ENCODE data around the gene NEXN.

DNA sequence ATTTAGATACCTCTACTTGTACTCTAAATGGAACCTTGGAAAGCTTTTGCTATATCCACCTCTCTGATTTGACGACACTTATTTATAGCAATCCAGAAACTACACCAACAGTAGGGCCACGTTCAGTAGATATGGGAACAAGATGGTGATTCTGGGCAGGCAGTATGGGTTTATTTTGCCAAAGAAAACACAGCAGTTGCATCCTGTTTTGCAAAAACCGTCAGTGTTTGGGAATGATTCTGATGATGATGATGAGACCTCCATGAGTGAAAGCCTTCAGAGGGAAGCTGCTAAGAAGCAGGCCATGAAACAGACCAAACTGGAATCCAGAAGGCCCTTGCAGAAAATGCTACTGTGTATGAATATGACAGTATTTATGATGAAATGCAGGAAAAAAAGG, 41.5 kb upstream of the NEXN start:
- TF ChIP-seq, protein P1, sequence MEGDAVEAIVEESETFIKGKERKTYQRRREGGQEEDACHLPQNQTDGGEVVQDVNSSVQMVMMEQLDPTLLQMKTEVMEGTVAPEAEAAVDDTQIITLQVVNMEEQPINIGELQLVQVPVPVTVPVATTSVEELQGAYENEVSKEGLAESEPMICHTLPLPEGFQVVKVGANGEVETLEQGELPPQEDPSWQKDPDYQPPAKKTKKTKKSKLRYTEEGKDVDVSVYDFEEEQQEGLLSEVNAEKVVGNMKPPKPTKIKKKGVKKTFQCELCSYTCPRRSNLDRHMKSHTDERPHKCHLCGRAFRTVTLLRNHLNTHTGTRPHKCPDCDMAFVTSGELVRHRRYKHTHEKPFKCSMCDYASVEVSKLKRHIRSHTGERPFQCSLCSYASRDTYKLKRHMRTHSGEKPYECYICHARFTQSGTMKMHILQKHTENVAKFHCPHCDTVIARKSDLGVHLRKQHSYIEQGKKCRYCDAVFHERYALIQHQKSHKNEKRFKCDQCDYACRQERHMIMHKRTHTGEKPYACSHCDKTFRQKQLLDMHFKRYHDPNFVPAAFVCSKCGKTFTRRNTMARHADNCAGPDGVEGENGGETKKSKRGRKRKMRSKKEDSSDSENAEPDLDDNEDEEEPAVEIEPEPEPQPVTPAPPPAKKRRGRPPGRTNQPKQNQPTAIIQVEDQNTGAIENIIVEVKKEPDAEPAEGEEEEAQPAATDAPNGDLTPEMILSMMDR (IDR thresholded peaks at IDR 0.05 in 8 of 11, conservative IDR thresholded peaks at IDR 0.05 in 3 of 11): no peak
- no peak for TF ChIP-seq POLR2AphosphoS5 (IDR thresholded peaks at IDR 0.05)
- no peak for TF ChIP-seq POLR2A (IDR thresholded peaks at IDR 0.05)
